ENCODE data around the gene ELK1. TPM values are rescaled to one million over a fixed set of nuclear protein-coding genes. Genes with fewer than 3 reads are reported as not detected.

The ELK1 gene
- polyA plus RNA-seq, 5 donors, result 23.1 to 29.2 (median 28.4) TPM

Other genes starting within 250 kb of the ELK1 start
- gene ZNF41, start 167.3 kb downstream of the ELK1 start, polyA plus RNA-seq (ENCODE audit: insufficient read depth in 1 of 5, insufficient read length in 5 of 5, low replicate concordance in 1 of 5), result 10 to 100 TPM in 4 of 5 donors, 1 to 10 TPM in 1; 9.6 to 15.5 (median 13.7) TPM
- gene ARAF, start 89.4 kb downstream of the ELK1 start, polyA plus RNA-seq (ENCODE audit: insufficient read depth in 1 of 5, insufficient read length in 5 of 5, low replicate concordance in 1 of 5), result 10 to 100 TPM; 38.7 to 60.8 (median 50.0) TPM
- 100 to 1,000 TPM in 3 of 5 donors, 10 to 100 TPM in 2; 94.3 to 144 (median 120) TPM for gene TIMP1, start 68.1 kb downstream of the ELK1 start, polyA plus RNA-seq (ENCODE audit: insufficient read depth in 1 of 5, insufficient read length in 5 of 5, low replicate concordance in 1 of 5)
- gene SYN1, start 30.7 kb downstream of the ELK1 start, polyA plus RNA-seq (ENCODE audit: insufficient read depth in 1 of 5, insufficient read length in 5 of 5, low replicate concordance in 1 of 5), result 1 to 10 TPM; 4.8 to 7.6 (median 5.3) TPM
- gene CFP, start 20.6 kb downstream of the ELK1 start, polyA plus RNA-seq (ENCODE audit: insufficient read depth in 1 of 5, insufficient read length in 5 of 5, low replicate concordance in 1 of 5), result 1 to 10 TPM; 3.0 to 7.3 (median 6.1) TPM
- gene UXT, start 8.6 kb upstream of the ELK1 start, polyA plus RNA-seq (ENCODE audit: insufficient read depth in 1 of 5, insufficient read length in 5 of 5, low replicate concordance in 1 of 5), result 100 to 1,000 TPM; 118 to 131 (median 125) TPM
- gene ZNF81, start 186.3 kb upstream of the ELK1 start, polyA plus RNA-seq (ENCODE audit: insufficient read depth in 1 of 5, insufficient read length in 5 of 5, low replicate concordance in 1 of 5), result 1 to 10 TPM; 4.6 to 8.4 (median 6.9) TPM